Kidney glomerular epithelial cell (primary cell): Measurements from ENCODE around the gene MMP11.
"Not testable (repeated sequence)": the region's sequence is repeated elsewhere in the genome, so short reads cannot be mapped to it uniquely, and the experiment has no call there.

Experiments
- DNase-seq: peaks from one replicate; lab custom pipeline; 2025; lab: John Stamatoyannopoulos, UW

MMP11 gene

DNA sequence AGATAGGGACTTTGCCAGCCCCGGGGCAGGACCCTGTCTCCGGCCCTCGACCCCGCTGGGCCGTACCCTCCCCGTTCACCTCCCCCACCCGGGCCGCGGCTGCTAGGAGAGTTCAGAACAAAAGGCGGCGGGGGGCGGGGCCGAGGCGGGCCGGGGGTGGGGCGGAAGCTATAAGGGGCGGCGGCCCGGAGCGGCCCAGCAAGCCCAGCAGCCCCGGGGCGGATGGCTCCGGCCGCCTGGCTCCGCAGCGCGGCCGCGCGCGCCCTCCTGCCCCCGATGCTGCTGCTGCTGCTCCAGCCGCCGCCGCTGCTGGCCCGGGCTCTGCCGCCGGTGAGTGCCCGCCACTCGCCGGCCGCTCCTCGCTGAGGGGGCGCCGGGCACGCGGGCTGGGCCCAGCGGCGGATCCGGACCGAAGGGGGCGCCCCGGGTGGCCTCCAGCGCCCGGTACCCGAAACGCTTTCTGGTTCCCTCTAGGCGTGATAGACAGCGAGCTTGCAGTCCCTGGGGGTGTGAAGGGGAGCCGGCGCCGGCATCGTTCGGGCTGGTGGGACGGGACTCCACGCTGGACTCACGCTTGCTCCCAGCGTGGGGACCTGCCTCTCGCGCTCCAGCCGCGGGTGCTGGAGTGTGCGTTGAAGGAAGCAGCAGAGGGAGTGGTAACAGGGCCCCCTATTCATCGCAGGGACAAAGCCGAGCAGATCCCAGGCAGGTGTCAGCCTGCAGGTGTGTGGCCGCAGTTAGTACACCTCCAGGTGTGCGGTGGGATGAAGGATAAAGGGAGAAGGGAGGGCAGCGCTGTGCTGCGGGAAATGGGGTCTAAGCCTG, at the start of gene MMP11:
Gene MMP11 (plus strand): TSS at position 201 of the 825 bp plus-strand sequence. CDS start 22 bp downstream, at position 223.
- no peak for DNase-seq

GRCh38 chr22:23728108-23728507, 44.5 kb upstream of the MMP11 start:
- not testable (repeated sequence) for DNase-seq

- no peak for DNase-seq
Measured at GRCh38 chr22:23737696-23738095, 35.0 kb upstream of the MMP11 start.

DNA sequence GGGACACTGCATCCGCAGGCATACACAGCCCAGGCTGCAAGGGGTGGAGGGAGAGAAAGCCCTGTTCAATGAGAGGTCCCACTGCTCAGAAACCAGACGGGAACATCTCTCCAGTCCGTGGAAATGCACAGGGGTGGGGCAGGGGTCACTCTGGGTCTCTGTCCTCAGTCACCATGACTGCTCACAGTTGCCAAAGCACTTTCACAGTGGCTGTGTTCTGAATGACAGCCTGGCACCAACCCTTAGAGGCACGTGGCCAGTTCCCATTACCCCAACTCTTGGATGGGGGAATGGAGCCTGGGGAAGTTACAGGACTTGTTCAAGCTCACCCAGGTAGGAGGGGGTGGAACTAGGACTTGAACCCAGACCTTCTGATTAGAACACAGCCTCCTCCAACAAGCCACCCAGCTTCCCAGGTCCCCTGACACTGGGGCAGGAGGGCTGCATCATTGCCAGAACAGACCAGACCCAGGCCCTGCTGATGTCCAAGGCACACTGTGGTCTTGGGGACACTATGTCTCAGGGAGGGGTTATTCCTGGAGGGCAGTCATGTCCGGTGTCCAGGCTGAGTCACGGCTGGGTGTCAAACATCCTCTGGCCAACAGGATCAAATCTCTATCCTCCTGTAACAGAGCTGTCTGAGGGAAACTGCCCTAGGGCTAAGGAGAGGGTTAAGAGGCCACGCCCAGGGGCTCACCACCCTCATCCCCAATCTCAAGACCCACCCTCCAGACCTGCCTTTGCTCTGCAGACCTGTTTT, 30.0 kb upstream of the MMP11 start:
- no peak for DNase-seq

- no peak for DNase-seq
Measured at GRCh38 chr22:23743303-23743705, 29.3 kb upstream of the MMP11 start.

DNA sequence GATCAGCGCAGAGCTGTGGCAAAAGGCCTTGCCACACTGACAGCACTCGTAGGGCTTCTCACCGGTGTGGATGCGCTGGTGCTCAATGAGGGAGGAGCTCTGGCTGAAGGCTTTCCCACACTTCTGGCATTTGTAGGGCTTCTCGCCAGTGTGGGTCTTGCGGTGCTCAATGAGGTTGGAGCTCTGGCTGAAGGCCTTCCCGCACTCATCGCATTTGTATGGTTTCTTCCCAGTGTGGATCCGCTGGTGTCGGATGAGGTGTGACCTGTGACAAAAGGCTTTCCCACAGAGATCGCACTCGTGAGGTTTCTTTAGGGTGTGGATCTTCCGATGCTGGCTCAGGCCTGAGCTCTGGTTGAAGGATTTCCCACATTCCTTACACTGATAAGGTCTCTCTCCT, 28.6 kb upstream of the MMP11 start:
- DNase-seq, result no peak

GRCh38 chr22:23744485-23744884, 28.2 kb upstream of the MMP11 start:
- no peak for DNase-seq

DNA sequence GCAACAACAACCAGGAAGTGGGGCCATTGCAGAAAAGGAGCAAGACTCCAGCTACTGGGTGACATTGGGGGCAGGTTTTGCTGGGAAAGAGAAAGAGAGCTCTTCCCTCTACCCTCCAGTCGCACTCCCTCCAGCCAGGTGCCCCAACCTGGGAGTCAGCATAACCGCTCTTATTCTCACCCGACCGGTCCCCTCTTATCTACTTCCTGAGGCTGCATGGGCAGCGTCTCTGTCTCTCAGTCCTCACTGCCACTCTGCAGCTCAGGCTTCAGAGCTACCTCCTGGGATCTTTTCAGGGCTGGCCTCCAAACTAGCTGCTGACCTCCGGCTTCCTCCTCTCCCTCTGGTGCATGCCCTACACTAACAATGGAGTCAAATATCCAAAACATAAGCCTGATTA, 26.9 kb upstream of the MMP11 start:
- DNase-seq, result no peak

GRCh38 chr22:23749841-23750301, 22.8 kb upstream of the MMP11 start:
- DNase-seq, result no peak

- DNase-seq, result no peak
Measured at GRCh38 chr22:23750367-23750713, 22.3 kb upstream of the MMP11 start.

DNA sequence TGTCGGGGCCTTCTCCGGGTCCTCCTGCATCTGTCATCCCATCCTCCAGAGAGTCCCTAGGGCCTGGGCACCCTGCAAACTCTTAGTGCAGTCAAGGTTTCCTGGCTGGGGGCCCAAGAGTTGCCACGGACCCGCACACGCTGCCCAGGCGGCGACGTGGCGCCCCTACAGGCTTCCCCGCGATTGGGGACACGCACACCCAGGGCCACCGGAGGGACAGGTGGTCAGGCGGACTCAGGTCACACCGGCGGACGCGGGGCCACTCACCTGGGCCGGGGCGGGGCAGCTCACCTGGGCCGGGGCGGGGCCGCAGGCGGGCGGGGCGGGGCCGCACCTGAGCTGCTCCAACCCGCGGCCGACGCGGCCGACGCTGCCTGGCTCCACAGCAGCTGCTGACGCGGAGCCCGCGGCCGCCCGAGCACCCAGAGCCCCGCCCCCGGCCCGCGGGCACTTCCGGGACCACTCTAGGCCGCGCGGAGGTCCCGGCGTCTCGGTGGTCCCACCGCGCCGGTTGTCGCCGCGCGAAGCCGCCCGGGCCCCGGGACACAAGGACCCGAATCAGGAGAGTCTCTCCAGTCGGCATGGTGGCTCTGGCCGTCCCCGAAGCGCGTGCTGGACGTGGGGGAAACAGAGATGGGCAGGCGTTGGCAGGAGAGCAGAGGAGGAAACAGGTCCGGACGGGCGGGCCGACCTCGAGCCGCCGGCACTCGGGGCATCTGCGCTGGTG, 21.8 kb upstream of the MMP11 start, which contains the start of gene ZNF70:
Gene ZNF70 (minus strand): TSS at position 399 of the 727 bp plus-strand sequence. CDS start 5,972 bp downstream, outside the sequence.
- peak; percentile 52 for DNase-seq

DNA sequence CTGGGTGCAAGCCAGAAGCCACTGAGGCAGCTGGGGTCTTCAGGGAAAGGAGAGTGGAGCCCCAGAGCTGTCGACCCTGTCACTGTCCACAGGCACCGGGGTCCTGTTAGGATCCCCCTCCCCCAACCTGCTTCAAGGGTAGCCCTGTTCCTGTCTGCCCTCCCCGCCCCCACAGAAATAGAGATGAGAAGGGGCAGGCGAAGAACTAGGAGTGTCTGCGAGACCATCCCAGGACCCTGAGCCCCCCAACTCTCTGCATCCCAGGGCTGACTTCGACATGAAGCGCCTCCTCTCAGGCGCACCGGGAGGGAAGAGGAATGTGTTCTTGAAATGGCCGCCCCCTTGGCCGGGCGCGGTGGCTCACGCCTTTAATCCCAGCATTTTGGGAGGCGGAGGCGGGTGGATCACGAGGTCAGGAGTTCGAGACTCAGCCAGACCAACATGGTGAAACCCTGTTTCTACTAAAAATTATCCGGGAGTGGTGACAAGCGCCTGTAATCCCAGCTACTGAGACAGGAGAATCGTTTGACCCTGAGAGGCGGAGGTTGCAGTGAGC, 21.1 kb upstream of the MMP11 start:
- no peak for DNase-seq

DNA sequence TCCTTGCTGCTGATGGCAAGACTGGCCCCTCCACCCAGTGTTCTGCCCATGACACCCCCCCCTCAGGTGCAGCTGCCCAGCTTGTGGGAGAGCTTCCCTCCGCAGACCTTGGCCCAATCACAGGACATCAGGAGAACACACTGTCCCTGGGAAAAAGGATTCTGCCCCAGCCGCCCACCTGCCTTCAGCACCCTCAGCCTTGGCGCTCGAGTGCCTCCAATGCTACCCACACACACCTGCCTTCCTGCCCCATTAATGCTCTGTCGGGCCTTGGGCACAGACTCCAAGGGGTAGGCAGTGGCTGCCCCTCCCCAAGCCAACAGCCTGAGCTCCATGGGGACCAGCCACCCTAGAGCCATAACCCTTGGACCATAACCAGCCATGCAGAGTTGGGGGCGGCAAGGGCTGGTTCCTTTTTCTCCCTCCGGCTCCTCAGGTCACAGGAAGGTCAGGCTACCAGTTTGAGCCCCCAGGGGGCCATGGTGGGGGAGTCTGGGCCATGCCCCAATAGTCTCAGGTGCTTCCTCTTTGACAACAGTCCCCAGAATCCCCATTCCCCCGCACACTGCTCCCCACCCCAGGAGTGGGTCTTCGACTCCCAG, 20.5 kb upstream of the MMP11 start:
- DNase-seq, result no peak

DNA sequence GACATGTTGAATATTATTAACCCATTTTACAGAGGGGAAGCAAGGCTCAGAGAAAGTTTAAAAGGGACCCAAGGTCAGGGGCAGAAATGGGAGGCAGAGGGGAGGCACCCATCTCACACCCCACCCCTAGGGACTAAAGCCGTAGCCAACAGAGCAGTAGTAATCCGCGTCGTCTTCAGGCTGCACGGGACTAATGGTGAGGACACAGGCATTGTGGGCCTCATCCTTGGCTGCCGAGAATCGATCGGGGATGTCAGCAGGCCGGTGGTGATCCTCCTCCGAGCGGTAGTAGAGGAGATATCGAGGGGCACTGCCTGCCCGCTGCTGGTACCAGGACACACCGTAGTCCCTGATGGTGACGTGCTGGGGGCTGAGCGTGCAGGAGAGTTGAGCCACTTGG, 19.9 kb upstream of the MMP11 start:
- DNase-seq, result no peak

GRCh38 chr22:23753385-23753784, 19.3 kb upstream of the MMP11 start:
- no peak for DNase-seq

GRCh38 chr22:23754220-23754919, 18.3 kb upstream of the MMP11 start, which contains the start of gene VPREB3:
Gene VPREB3, minus strand, starts transcription at chr22:23754425. Its CDS starts 62 bp downstream, at chr22:23754363.
- DNase-seq, result no peak

DNA sequence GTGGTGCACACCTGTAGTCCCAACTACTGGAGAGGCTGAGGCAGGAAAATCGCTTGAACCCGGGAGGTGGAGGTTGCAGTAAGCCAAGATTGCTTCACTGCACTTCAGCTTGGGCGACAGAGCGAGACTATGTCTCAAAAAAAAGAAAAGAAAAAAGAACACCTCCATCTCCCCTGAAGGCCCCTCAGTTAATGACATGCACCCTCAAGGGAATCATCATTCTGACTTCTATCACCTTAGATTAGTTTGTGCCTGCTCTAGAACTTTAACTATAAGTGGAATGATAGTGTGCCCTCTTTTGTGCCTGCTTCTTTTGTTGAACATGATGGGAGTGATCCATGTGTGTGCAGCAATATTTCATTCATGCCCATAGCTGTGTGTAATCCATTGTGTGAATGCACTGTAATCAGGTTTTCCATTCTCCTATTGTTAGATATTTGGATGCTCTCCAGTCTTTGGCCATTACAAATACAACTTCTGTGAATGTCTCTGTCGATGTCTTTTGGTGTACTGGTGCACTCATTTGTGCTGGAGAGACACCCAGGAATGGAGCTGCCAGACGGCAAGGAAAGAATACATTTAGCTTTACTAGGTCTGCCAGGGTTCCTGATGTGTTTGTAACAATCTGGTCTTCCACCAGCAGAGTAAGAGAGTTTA, 17.5 kb upstream of the MMP11 start:
- no peak for DNase-seq

DNA sequence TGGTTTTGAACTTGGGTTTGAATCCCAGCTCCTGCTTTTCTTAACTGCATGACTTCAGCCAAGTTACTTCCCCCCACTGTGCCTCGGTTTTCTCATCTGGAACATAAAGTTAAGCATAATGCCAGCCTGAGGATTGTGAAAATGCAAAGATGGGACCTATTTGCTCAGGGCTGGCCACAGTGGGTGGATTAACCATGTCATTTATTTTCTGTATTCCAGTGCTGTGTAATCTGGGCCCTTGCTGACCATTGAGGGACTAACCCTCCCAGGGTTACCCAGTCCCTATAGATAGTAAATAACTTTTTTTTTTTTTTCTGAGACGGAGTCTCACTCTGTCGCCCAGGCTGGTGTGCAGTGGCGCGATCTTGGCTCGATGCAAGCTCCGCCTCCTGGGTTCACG, 16.9 kb upstream of the MMP11 start:
- DNase-seq, result no peak

- DNase-seq, result no peak
Measured at GRCh38 chr22:23756891-23757290, 15.8 kb upstream of the MMP11 start.

DNA sequence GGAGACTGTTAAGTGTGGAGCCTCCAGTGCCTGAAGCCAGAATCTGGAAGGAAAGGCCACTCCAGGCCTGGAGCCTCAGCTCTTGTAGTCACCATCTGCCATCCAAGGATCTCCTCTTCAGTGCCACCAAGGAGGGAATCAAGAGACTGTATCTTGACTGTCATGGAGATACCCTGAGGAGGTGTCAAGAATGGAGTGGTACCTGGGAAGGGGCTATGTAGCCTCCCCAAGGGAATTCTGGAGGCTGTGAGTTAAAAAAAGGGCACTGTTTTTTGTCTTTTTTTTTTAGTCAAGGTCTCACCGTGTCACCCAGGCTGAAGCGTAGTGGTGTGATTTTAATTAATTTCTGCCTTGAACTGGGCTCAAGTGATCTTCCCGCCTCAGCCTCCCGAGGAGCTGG, 13.1 kb upstream of the MMP11 start:
- DNase-seq, result no peak
